HG02870 (cell line): ENCODE measurements around the gene CSRP1.

ENCODE experiments used
- ATAC-seq: cut with Tn5 transposase; IDR thresholded peaks from one replicate; pipeline ENCODE4 v1.9.1; 2021; ENCODE audit warnings: mild to moderate bottlenecking, moderate library complexity; ENCODE audit not compliant: unreplicated experiment

The CSRP1 gene

GRCh38 chr1:201513498-201514243 lies 6.7 kb upstream of the CSRP1 start:
- no peak for ATAC-seq

- peak; percentile 57 for ATAC-seq
These were observed 5.1 kb upstream of the CSRP1 start for GRCh38 chr1:201511941-201512539.

DNA sequence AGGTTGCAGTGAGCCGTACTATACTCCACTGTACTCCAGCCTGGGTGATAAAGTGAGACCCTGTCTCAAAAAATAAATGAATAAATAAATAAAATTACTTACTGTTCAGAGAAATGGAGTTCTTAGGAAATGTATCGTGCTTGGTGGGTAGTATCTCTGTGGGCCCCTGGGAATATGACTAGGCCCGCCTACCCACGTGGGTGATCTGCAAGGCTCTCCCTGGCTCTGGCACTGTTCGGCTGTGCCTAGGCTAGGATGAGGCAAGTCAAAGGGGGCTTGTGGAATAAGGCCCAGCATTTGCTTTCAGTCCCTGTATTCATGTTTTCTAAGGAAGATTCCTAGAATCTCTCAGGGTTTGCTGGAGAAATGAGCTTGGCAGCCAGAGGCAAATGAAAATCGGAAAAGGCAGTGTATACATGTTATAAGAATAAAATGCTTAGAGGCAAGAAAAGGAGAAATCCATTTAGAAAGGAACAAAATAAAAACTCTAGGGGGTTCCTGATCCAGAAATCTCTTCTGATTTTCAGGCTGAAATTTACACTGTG lies 4.5 kb upstream of the CSRP1 start:
- ATAC-seq, result no peak

DNA sequence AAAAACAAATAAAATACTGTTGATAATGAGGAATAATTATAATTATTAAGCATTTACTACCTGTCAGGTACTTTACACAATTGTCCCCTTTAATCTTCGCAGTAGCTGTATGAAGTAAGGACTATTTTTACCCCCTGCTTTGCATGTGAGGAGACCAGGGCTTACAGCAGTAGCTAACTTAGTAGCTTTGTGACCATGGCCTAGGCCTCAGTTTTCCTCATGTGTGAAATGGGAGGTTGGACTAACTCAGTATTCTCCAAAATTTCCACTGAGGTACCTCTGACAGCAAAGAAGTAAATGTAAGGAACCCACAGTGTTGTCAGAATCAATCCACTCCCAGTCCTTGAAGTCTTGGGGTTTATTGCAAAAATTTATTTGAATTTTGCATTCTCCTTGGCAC lies 3.8 kb upstream of the CSRP1 start:
- ATAC-seq, result no peak

DNA sequence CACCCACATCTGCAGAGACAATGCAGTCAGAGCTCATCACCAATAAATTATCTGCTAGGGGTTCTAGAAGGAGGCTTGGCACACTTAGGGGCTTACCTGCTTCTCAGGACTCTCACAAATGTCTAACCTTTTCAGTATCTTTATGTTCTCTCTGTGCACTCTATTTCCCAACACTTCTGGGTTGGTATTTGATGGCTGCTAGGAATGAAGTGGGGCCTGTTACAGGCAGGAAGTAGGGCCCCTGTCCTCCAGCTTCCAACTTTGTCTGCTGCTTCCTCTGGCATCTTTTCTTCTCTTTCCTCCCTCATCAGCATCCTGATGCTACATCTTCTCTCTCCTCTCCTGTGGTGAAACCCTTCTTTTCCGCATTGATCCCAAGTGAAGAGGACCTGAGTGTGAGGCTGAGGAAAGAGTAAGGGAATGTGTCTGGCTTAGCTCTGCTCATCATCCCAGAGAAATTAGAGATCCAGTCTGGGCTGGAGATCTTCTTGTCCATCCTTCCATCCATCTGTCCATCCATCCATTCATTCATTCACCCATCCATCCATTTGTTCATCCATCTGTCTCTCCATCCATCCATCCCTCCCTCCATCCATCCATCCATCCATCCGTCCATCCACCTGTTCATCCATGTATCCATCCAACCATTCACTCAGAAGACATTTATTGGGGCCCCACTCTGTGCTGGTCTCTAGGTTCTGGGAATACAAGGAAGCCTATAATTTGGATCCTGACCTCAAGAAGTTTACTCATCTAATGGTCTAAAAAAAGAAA lies 2.9 kb upstream of the CSRP1 start:
- ATAC-seq, result no peak

- no peak for ATAC-seq
These were observed 1.9 kb upstream of the CSRP1 start for GRCh38 chr1:201508809-201509208.

DNA sequence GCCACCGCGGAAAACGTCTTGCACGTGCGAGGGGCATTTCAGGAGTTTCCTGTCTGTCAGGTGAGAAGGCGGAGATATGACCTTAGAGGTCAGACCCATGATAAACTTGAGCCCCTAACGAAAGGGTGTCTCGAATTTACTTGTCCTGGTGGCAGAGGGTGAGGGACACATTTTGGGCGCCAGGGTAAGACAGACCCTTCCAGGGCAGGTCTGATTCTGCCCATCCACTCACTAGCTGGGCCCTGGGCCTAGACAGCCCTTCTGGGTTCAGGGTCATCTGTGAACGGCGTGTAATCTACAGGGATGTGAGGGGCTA lies 395 bp upstream of the CSRP1 start:
- ATAC-seq, result no peak

- ATAC-seq, result no peak
These were observed 831 bp downstream of the CSRP1 start for GRCh38 chr1:201506092-201506491.

DNA sequence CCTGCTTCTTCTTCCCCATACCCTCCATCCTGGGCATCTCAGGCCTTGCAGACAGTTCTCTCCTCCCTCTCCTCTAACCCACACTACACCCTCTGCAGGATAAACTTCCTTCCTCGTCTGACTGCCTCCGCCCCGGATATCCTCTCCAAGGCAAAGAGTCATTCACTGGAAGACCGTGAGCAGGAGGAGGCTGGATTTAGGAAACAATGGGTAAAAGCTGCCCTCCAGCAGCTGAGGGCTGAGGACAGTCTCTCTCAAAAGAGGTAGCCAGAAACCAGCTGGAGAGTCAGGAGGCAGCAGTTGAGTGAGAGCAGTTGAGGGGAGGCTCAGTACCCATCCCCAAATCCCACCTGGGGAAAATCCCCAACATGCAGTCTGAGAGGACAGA lies 1.4 kb downstream of the CSRP1 start:
- ATAC-seq, result no peak

- no peak for ATAC-seq
These were observed 2.0 kb downstream of the CSRP1 start for GRCh38 chr1:201504799-201505502.

DNA sequence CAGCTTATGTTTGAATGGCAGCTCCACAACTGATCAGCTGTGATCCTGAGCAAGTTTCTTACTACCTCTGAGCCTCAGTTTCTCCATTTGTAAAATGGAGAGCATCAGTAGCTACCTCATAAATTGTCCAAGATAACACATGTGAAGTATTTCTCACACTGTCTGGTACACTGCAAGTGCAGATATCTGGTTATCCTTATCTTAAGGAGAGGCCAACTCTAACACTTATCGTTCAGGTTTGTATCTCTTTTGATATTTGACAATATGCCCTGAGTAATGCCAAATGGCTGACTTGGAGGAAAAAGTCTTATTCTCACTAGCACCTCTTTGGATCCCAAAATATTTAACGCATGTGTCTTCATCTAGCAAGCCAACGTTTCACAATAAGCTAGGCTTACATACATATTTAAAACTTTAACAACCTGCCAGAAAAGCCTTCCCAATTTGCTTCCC lies 2.7 kb downstream of the CSRP1 start:
- no peak for ATAC-seq

- ATAC-seq, result no peak
These were observed 3.3 kb downstream of the CSRP1 start for GRCh38 chr1:201503397-201504176.

DNA sequence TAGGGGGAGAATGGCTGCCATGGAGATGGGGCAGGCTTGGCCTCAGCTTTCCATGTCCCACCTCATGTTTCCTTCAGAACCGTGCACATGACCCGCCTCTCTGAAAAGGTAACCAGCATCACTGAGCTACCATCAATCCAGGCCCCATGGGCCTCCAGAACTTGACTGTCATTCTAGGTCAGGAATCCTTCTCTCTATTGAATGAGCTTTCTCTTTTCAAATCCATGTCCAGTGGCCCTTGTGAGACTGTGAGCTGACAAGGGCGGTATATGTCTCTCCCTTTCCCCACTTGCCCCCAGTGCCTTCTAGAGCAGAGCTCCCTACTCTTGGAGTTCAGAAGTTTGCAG lies 4.4 kb downstream of the CSRP1 start:
- ATAC-seq, result no peak

DNA sequence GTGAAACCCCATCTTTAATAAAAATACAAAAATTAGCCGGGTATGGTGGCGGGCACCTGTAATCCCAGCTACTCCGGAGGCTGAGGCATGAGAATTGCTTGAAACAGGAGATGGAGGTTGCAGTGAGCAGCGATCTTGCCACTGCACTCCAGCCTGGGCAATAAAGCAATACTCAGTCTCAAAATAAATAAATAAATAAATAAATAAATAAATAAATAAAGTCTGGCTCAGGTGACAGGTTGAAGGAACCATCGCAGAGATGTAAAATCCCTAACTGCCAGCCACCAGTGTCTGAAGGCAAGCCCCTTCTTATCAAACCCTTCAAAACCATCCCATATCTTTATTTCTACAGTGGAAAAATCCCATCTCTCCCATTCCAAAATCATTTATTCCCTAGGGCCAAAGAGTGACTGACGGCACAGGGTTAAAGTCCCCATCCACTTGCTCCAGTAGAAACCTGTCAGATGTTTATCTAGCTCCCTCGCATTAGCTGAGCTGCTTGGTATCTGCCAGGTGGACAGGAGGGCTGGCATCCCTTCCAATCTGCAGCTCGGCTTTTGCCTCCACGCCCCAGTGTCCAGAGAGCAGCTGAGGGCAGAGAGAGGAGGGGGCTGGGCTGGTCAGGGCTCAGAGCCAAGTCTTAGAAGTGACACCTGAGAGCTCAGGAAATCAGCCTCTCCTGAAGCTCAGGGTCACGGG lies 5.0 kb downstream of the CSRP1 start:
- no peak for ATAC-seq

GRCh38 chr1:201501144-201501543 lies 5.8 kb downstream of the CSRP1 start:
- ATAC-seq, result no peak

- ATAC-seq, result no peak
These were observed 6.2 kb downstream of the CSRP1 start for GRCh38 chr1:201500670-201501120.

GRCh38 chr1:201499795-201500669 lies 6.9 kb downstream of the CSRP1 start:
- no peak for ATAC-seq

DNA sequence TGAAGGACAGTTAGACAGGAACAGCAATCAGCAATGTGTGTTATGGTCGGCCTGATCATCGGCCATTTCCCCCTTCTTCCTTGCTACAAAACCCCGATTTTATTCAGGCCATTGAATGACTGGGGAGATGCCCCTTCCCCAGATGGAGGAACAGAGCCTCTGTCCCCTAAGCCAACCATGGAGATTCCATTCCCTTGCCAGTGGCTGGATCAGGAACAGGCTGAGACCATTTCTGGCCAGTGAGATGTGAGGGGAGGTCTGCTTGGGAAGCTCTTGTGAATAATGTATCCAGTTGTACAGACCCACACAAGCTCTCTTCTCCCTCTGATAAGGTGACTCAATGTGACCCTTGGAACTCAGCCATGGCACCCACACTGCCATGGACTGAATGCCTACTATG lies 7.7 kb downstream of the CSRP1 start:
- no peak for ATAC-seq

- ATAC-seq, result no peak
These were observed 8.3 kb downstream of the CSRP1 start for GRCh38 chr1:201498621-201499020.
